KBM-7 (cell line): ENCODE data around the gene MYO5B.

Experiments used
- DNase-seq: peaks from one replicate; pipeline ENCODE4 v3.0.0-alpha.2; 2015
- in situ Hi-C: fragments of 300-500 bp; cut with MboI; formaldehyde crosslinking; loops from 2 replicates; pipeline ENCODE4 v1.14.3; 2020; ENCODE audit warnings: low sequenced_read_pairs, low pct_unique_long_range_greater_than_20kb, mixed read lengths

Gene MYO5B

DNA sequence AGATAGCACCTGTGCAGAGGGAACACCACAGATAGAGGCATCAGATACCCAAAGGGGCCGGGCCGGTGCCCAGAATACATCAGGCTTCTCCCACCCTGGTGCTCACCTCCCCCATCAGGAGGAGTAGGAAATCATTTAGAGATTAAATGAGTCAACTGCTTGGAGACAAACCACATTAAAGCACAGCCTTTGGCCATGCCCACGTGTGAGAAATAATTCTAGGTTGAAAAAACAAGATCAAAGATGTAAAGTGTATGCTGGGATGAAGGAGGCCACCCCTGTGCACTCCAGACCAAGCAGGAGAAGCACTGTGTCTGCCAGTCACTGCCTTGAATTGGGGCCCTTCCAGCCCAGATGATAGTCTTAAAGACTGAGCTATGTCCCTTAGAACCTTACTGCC lies 228.9 kb downstream of the MYO5B start:
- DNase-seq = no peak
- in situ Hi-C loops = no loop called here

DNA sequence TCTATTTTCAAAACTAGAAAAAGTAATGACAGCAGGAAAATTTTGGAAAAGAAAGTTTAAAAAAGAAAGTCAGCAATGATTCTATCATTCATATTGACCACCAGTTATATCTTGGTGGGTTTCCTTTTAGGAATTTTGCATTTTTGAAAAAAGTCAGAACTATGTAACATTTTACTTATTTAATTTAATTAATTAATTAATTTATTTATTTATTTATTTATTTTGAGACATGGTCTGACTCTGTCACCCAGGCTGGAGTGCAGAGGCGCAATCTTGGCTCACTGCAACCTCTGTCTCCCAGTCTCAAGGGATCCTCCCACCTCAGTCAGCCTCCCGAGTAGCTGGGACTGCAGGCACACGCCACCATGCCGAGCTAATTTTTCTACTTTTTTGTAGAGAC lies 231.7 kb downstream of the MYO5B start:
- DNase-seq = no peak
- in situ Hi-C loops = no loop called here

DNA sequence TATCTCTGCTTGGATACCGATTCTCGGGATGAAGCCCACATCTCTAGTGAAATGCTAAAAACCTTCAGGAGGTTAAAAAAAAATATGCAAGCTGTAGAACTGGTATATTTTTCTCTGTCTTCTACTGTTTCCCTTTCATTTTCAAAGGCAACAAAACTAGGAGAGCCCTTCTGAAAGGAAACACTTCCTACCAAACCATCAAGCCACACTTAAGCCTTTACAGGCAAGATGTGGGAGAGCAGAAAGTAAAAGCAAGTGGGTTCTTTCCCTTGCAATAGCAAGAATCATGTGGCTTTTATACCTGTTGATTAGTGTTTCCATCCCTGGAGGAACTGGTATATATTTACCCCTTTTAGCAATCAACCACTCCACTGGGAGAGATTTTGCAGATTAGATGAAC lies 233.7 kb downstream of the MYO5B start:
- in situ Hi-C loops = no loop called here
- DNase-seq = no peak

DNA sequence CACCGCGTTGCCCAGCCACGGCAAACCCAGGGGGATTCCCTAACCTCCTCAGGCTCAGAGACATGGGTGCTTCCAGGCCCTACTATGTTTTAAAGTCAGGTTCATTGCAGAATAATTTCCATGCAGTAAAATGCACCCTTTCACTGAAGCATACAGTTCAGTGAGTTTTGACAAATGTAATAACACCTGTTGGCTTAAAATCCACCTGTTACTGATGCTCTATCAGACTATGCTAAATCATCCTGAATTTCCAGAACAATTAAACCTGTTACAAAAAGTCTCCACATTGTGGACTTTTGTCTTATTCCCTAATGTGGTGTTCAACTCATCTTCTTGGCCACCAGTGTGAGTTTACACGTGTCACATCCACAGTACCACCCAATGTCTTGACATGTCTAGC lies 234.6 kb downstream of the MYO5B start:
- in situ Hi-C loops = no loop called here
- no peak for DNase-seq

DNA sequence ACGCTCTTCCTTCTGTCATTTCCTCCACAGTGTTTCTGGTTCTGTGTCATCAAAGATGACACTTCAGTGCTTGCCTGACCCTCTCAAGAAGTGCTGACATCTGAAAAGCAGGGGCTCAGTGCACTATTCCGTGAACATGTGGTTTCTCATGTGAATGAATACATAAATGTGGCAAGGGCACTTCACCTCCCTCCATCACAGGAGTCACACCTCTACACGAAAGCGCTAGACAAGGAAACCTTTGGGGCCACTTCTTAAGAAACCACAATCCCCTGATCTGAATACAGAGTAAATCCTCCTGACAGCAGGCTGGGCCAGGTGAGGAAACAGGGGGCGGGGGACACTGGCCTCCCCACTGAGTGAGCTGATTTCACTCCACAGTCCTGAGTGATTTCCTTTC lies 235.8 kb downstream of the MYO5B start:
- no peak for DNase-seq
- in situ Hi-C loops = no loop called here

DNA sequence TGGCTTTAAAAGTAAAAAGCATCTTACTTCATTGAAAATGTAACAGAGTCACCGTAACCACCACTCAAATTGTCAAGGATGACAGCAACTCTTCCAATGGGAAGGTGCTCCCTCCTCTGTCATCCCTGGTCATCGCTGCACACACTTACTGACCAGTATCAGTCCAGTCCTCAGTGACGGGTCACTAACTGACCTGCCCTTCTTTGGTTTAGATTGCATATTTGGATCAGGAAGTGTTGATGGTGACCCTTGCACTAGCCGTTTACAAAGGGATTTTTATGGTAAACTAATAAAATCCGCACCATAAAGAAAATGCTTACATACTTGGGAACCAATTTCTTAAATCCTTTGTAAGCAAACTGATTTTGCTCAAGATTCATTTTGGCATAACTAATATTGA lies 239.7 kb downstream of the MYO5B start:
- no peak for DNase-seq
- in situ Hi-C loops = no loop called here

DNA sequence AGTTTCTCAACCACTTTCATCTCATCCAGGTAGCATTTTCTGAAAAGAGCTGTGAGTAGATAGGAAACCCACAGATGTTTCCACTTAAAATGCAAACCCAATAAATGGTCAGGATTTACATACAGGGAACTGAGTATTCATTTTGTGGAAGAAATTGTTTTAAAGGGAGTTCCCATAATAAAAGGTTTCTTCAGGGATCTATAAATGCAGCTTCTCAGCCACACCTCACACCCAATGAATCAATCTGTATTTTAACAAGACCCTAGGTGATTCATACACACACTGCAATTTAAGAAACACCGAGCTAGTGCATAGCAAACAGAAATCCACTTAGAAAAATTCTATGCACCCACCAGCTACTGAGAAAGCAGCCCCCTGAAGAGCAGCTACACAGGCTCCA lies 241.6 kb downstream of the MYO5B start:
- in situ Hi-C loops = no loop called here
- DNase-seq = no peak

DNA sequence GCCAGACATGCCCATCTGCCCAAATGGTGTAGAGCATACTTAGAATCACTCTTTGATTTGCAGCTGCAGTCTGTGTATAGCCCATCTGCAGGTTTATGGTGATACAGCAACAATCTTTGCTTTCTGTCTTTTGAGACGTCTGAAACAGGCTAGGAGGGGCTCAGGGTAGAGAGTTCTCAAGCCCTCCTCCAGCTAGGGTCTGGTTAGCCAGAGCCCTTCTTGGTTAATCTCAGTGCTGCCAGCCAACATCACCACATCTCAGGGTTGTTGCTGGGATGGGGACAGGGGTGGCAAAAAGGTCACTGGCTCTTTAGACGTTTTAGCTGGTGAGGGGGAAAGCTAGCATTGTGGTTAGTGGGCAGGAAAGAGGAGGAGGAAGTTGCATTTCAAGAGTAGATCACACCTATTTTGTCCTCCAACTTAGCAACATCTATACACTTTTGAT lies 245.0 kb downstream of the MYO5B start:
- in situ Hi-C loops = no loop called here
- DNase-seq = peak; percentile 13

DNA sequence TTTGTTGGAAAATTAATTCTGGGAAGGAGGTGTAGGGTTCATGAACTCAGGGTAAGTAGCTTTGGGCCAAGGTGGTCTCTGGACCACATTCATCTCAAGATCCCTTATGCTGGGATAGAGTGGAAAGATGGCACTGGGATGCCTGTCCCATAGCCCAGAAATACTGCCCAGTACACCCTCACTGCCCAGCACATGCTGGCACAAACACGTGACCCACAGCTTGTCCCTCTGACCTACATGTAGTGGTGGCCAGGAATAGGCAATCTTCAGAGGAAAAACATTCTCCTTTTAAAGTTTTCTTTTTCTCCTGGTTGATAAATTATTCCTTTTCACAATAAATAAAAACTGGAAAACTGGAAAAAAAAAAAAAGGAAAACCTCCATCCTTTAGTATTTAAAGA lies 246.0 kb downstream of the MYO5B start:
- no peak for DNase-seq

DNA sequence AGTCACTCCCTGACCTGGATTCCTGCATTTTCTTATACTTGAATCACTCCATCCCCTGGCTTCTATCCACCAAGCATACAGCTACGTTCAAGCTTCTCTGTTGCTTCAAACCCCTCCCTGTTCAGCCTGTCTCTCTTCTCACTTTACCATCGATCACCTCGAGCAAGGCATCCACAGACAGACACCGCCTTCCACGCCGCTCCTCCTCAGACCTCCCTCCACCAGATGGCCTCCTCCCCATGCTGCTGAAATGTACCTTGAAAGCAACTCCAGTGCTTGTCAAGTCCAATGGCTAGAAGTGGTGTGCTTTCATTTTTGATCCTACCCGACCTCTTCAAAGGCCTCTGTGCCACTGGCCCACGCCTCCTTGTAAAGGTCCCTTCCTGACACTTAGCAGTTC lies 250.3 kb downstream of the MYO5B start:
- DNase-seq = no peak

More for the DNA sequence above, 246.0 kb downstream of the MYO5B start:
- in situ Hi-C loops = no loop called here

DNA sequence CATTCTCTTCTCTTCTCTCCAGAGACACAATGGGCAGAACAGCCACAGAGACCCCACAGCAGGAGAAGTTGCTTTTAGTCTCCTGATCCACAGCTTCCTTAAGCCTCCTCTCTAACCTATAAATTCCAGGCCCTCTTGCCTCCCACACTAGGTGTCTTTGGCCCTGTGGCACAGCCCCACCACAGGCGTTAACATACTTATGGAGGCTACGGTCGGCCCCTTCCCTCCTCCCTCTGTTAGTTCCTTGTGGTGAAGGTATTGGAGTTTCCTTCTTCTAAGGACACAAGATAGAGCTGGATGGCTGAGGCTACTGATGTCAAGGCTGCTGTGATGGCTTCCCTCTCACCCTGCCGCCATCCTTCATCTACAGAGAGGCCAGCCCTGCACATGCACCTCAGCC lies 258.1 kb downstream of the MYO5B start:
- no peak for DNase-seq
- in situ Hi-C loops = no loop called here

More for the DNA sequence above, 250.3 kb downstream of the MYO5B start:
- in situ Hi-C loops = no loop called here

DNA sequence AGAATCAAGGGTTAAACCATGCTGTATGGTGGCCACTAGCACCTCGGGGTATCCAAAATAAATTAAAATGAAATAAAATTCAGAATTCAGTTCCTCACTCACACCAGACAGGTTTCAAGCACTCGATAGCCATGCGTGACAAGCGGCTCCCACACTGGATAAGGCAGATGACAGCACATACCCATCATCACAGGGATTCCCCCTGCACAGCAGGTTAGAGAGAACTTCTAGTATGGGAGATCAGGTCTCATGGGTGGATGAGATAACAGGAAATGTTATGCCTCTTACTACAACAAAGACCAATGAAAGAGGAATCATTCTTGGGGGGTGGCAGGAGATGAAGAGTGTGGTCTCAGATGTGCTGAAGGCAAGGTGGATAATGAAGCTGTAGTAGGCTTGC lies 259.7 kb downstream of the MYO5B start:
- DNase-seq = no peak
- in situ Hi-C loops = no loop called here

DNA sequence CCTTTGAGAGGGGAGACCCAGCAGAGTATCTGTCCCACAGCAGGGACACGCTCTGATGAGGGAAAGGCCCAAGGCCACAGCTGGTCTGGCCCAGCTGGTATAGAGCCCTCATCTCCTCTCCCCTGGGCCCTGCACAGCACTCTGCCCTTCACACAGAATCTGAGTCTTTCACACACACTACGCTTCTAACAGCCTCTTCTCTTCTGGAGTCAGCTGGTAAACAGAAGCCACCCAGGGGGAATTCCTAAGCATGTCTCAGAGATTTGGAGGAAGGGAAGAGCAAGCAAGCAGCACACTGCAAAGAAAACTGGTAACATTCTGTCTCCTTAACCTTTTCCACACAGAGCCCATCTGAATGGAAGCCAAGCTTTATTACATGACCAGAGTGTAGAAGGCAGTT lies 260.5 kb downstream of the MYO5B start:
- DNase-seq = no peak
- in situ Hi-C loops = no loop called here

DNA sequence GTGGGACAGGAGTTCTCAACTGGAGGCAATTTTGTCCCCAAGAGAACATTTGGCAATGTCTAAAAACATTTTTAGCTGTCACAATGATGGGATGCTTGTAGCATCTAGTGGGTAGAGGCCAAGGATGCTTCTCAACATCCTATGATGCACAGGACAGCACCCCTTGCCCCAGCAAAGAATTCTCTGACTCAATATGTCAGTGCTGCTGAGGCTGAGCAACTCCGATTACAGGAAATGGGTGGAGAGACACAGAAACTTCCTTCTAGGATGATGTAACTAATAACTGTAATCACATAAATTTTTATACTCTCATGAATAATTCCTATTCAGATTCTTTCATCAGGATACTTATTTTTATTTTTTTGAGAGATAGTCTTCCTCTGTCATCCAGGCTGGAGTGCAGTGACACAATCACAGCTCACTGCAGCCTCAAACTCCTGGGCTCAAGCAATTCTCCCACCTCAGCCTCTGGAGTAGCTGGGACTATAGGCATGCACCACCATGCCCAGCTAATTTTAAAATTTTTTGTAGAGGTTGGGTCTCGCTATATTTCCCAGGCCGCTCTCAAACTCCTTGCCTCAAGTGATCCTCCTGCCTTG lies 261.3 kb downstream of the MYO5B start:
- in situ Hi-C loops = no loop called here
- no peak for DNase-seq

DNA sequence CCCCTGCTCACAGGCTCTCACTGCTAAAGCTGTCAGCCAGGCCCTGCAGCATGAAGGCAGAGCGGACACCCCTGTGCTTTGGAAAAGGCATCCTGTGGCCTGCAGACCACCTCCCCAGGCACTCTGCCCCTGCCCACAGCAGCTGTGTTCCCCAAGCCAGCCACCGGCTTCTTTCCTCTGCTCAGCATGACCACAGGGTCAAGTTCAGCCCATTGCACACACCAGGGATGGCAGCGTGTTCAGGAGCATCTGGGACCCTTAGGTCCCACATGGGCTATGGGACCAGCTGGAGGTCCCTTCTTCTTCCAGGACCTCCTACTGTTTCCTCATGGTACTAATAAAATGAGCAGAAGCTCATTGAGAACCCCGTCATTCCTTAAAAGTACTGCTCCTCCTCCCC lies 263.2 kb downstream of the MYO5B start:
- no peak for DNase-seq
- in situ Hi-C loops = no loop called here

DNA sequence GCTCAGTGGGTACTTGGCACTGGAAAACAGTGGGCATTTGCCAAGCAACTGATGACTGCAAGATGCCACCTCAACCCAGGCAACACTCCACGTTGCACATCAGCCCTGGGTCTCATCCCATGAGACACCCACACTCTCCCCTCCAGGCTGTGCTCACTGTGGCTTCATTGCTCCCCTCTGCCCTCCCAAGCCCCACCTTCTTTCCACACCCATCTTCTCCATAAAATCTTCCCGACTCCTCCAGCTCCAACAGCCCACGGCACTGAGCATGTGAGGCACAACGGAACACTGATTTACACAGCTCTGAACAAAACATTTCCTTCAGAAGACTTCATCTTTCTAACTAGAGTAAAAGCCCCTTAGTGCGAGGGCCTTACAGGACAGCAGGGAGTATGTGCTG lies 263.8 kb downstream of the MYO5B start:
- DNase-seq = no peak
- in situ Hi-C loops = no loop called here

DNA sequence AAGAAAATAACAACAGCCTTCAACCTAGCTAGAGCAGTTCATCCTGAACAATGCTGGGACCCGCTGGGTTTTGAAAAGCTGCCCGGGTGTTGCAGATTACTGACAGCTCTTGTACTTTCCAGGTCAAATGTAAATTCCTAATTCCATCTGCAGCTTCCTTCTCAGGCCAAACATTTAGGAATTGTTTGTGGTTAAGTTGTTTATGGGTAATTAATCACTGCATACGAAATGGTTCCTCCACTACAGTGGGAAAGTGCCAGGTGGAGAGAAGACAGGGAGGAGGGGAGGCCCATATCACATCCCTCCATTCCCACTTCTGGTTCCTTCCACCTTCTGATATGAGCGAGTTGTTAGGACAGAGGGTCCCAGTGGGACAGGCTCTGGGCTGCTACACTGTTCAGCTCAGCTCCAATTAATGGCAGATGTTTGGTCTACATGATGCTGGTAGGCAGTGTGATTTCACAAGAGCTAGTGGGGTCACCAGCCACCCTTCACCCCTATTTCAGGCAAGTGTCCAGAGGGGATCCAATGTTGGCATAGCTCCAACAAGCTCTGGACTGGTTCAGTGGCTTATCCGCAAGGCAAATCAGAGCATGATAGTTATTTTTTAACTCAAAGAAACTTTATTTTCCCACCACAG lies 268.7 kb downstream of the MYO5B start:
- in situ Hi-C loops = no loop called here
- DNase-seq = no peak

DNA sequence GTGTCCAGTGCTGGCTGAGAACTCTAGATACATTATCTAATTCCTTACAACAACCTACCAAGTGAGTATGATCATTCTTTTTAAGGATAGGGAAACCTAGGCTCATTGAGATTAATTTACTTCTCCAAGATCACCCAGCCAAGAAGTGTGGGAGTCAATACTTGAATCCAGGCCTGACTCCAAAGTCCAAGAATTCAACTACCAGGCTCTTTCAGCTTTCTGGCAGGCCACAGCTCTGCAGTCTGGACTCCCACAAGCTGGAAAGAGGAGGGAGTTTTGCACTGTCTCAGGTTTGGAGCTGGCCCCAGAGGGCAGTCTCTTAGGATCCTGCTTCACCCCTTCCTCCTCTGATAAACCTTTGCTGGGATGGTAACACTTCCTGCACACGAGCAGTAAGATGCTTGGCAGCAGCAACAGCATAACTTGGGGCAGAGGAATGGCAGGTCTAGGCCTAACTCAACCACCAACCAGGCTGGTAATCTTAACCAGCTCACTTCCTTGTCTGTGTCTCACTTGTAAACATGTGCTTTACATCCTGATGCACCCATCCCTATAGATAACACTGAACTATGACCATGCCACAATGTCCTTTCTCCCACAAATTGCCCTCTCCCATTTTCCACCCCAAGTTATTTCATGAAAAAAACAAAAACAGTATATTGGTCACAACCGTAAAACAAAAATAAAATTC lies 270.5 kb downstream of the MYO5B start:
- in situ Hi-C loops = no loop called here
- DNase-seq = no peak

DNA sequence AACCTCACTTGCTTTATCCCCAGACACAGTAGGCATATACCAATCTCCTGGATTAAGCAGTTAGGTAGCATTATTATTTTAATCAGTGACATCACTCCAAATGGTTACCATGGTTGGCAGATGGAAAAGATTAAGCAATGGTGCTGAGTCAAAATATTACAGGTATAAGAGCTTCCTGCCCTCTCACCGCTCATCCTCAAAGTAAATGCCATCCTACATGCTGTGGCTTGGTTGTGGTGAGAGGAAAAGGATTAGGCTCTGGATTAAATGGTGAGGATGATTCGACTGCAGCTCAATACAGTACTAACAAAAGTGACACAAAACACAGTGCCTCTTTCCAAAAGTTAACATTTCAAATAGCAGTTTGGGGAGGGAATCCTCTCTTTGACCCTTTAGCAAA lies 272.7 kb downstream of the MYO5B start:
- in situ Hi-C loops = no loop called here
- DNase-seq = no peak

DNA sequence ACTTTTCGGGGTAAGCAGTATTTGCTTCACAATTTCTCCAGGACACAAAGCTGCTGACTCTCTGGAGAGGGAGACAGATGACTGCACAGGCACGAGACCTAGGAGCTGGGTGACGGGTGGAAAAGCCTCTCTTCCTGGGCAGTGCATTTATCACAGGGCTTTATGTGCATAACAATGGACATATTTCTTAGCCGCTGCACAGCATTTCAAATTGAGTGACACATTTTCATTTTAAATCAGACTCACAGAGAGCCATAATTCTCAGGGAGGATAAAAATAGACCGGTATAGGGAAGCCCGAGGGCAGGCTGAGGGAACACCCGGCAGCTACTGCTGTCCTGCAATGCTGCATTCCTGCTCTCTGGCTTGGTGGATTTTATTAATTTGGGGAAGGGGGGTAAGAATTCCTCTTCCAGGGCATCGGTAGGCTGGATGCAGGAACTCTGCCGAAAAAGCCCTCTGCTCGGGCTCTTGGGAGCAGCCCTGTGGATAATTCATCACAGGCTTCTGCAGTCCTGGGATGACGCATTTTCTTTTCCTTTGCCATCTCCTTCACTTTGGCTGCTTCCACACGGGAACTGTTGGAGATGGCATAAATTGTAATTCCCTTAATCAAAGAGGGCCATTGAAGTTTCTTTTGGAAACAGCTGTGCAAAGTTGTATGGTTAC lies 273.5 kb downstream of the MYO5B start:
- DNase-seq = no peak
- in situ Hi-C loops = no loop called here
